HepG2 (cell line): ENCODE data around the gene STRIP1. TPM values are rescaled to one million over a fixed set of nuclear protein-coding genes. Genes with fewer than 3 reads are reported as not detected.

Source experiments
- ATAC-seq: fragments of 200-7000 bp; cut with Tn5 transposase; 3 replicates; pipeline ENCODE4 v1.9.1; 2020; ENCODE audit warnings: mild to moderate bottlenecking, moderate library complexity
- BruUV-seq: library from RNA; stranded (reverse); fragments of 400-500 nt; replicated peaks from 2 replicates; lab custom pipeline; 2021; lab: Mats Ljungman, UMichigan
- CTCF ChIA-PET: fragments of 300-600 bp; formaldehyde crosslinking; extraction: SDS; loops from one replicate; lab custom pipeline; 2021; ENCODE audit warnings: low total read pairs, inconsistent platforms, low intra/inter-chr PET ratio; lab: Yijun Ruan, JAX
- POLR2A ChIA-PET: fragments of 350-600 bp; sonication (Branson Sonifier 250); formaldehyde crosslinking; loops from one replicate; lab custom pipeline; 2020; ENCODE audit warnings: antibody characterized with exemption, inconsistent platforms; lab: Yijun Ruan, JAX
- DNase-seq: peaks from one replicate; pipeline ENCODE4 v3.0.0-alpha.2; 2015; ENCODE audit warnings: low spot score
- FAIRE-seq: peaks from 3 replicates; lab custom pipeline; 2011; peaks lifted over from hg19 to GRCh38; lab: Jason Lieb, UNC
- H2AFZ ChIP-seq: one replicate; pipeline ENCODE4 v1.6.1; 2011; ENCODE audit warnings: low read length, inconsistent platforms
- H3K27ac ChIP-seq: fragments of 300-600 bp; 3 replicates; pipeline ENCODE4 v1.8.0; 2011; ENCODE audit warnings: mixed run types, mild to moderate bottlenecking, mixed read lengths, low read length, inconsistent platforms; ENCODE audit not compliant: insufficient read depth; ENCODE audit errors: extremely low read length
- H3K27me3 ChIP-seq, 2 experiments: fragments of 200-600 bp in 1 of 2; 2 replicates in 1 of 2; 3 replicates in 1 of 2; pipeline versions ENCODE4 v1.6.0 to v1.8.0; 2011; ENCODE audit warnings: low read length in 2 of 2, mild to moderate bottlenecking in 2 of 2, moderate library complexity in 2 of 2, inconsistent platforms in 1 of 2; ENCODE audit not compliant: insufficient read depth in 2 of 2, control insufficient read depth in 1 of 2
- H3K36me3 ChIP-seq, 2 experiments: fragments of 200-600 bp in 1 of 2; replicated peaks in 1 of 2; 2 replicates in 1 of 2; 3 replicates in 1 of 2; pipeline versions ENCODE4 v1.5.1 to v1.8.0; 2011; ENCODE audit warnings: low read length in 2 of 2, inconsistent platforms in 1 of 2; ENCODE audit not compliant: insufficient read depth in 2 of 2, control insufficient read depth in 1 of 2
- H3K4me1 ChIP-seq: 2 replicates; pipeline ENCODE4 v1.5.1; 2012; ENCODE audit warnings: low read length, inconsistent platforms; ENCODE audit not compliant: insufficient read depth
- H3K4me2 ChIP-seq: 2 replicates; pipeline ENCODE4 v1.6.0; 2011; ENCODE audit warnings: low read depth, low read length, inconsistent platforms
- H3K4me3 ChIP-seq, 3 experiments: fragments of 200-600 bp in 1 of 3; sonication (generic), shearing (Covaris generic) in 1 of 3; replicated peaks in 1 of 3; 2 replicates each; pipeline ENCODE4 v1.5.1; 2011 to 2016; ENCODE audit warnings: low read length in 3 of 3, inconsistent platforms in 2 of 3, low read depth in 2 of 3, mild to moderate bottlenecking in 2 of 3, control low read depth in 1 of 3, mixed read lengths in 1 of 3; ENCODE audit not compliant: insufficient read depth in 1 of 3
- H3K79me2 ChIP-seq: one replicate; pipeline ENCODE4 v1.6.1; 2011; ENCODE audit warnings: low read length, inconsistent platforms; ENCODE audit not compliant: insufficient read depth
- H3K9ac ChIP-seq: 2 replicates; pipeline ENCODE4 v1.6.0; 2011; ENCODE audit warnings: mild to moderate bottlenecking, low read depth, low read length, inconsistent platforms; ENCODE audit not compliant: insufficient read depth
- H3K9me3 ChIP-seq: 2 replicates; pipeline ENCODE4 v1.5.1; 2012; ENCODE audit warnings: mild to moderate bottlenecking, low read length
- H4K20me1 ChIP-seq: 2 replicates; pipeline ENCODE4 v1.6.0; 2011; ENCODE audit warnings: inconsistent platforms, mild to moderate bottlenecking, low read length, moderate library complexity; ENCODE audit not compliant: insufficient read depth
- CAMTA2 ChIP-seq: sonication (generic); formaldehyde crosslinking; IDR thresholded peaks from 2 replicates; pipeline ENCODE4 v1.4.0; 2020; ENCODE audit warnings: mild to moderate bottlenecking, missing genetic modification reagents, borderline replicate concordance
- CENPT ChIP-seq: sonication (generic); formaldehyde crosslinking; IDR thresholded peaks from 2 replicates; pipeline ENCODE4 v1.8.0; 2022; ENCODE audit warnings: low read depth, mild to moderate bottlenecking, moderate library complexity, missing genetic modification reagents
- HNRNPUL1 ChIP-seq: fragments of 200-400 bp; formaldehyde crosslinking; IDR thresholded peaks from 2 replicates; pipeline ENCODE4 v1.6.1; 2017; ENCODE audit warnings: low read depth, mild to moderate bottlenecking, low read length, moderate library complexity
- JUNB ChIP-seq: sonication (generic); formaldehyde crosslinking; IDR thresholded peaks from 2 replicates; pipeline ENCODE4 v1.8.0; 2022; ENCODE audit warnings: missing genetic modification reagents, mild to moderate bottlenecking, borderline replicate concordance
- NR2F6 ChIP-seq, 2 experiments: IDR thresholded peaks; 2 replicates each; pipeline ENCODE4 v1.6.1; 2016; ENCODE audit warnings: antibody characterized with exemption in 1 of 2, mild to moderate bottlenecking in 1 of 2
- SNAPC2 ChIP-seq: sonication (generic); formaldehyde crosslinking; IDR thresholded peaks from 2 replicates; pipeline ENCODE4 v1.8.1; 2022; ENCODE audit warnings: mild to moderate bottlenecking, missing genetic modification reagents
- ZBTB38 ChIP-seq: sonication (generic); formaldehyde crosslinking; IDR thresholded peaks from 2 replicates; pipeline ENCODE4 v1.5.1; 2020; ENCODE audit warnings: mild to moderate bottlenecking, missing genetic modification reagents
- ZNF260 ChIP-seq: sonication (generic); formaldehyde crosslinking; IDR thresholded peaks from 2 replicates; pipeline ENCODE4 v1.4.0; 2020; ENCODE audit warnings: missing genetic modification reagents, low read depth, mild to moderate bottlenecking, borderline replicate concordance
- ZNF619 ChIP-seq: sonication (generic); formaldehyde crosslinking; IDR thresholded peaks from 2 replicates; pipeline ENCODE4 v1.4.0; 2020; ENCODE audit warnings: mild to moderate bottlenecking, missing genetic modification reagents
- WGBS: methylation state at CpG from one replicate; pipeline ENCODE4 v1.1.6; 2017; ENCODE audit warnings: low lambda C conversion rate; 5-methylcytosine and 5-hydroxymethylcytosine counted together
- in situ Hi-C: cut with HindIII; loops from 2 replicates; pipeline ENCODE4 v1.10.0; 2017; ENCODE audit warnings: low pct_unique_long_range_greater_than_20kb; ENCODE audit not compliant: extremely low pct_ligation_motif_present
- intact Hi-C: fragments of 100-400 bp; cut with micrococcal nuclease; formaldehyde crosslinking; loops from one replicate; pipeline ENCODE4 v1.10.0; 2022; ENCODE audit not compliant: unreplicated experiment
- polyA plus RNA-seq, 8 experiments: library from polyadenylated mRNA; depleted of rRNA in 3 of 8; stranded (reverse) in 7 of 8; unstranded in 1 of 8; fragments of >200 nt; fragmentation: Illumina TruSeq in 4 of 8; extraction: Trizol in 4 of 8; gene quantifications; 2 replicates each; pipeline versions ENCODE4 v1.2.1 to v1.2.3, GENCODE V29; 2011 to 2016; ENCODE audit warnings: low read depth in 4 of 8, missing spikeins in 1 of 8, mixed read lengths in 1 of 8; ENCODE audit not compliant: insufficient read depth in 1 of 8
- total RNA-seq, 5 experiments: library from RNA; depleted of rRNA; stranded (reverse); fragments of >200 nt; fragmentation: Illumina TruSeq; extraction: Trizol; gene quantifications; 2 replicates each; pipeline ENCODE4 v1.2.3, GENCODE V29; 2016; ENCODE audit warnings: low read depth in 1 of 5
- TF ChIP-seq, protein P1 (sequence below): sonication (generic); formaldehyde crosslinking; IDR thresholded peaks from 2 replicates; pipeline ENCODE4 v1.9.0; 2021; ENCODE audit warnings: missing genetic modification reagents, borderline replicate concordance
- TF ChIP-seq, protein P2 (sequence below): IDR thresholded peaks from 2 replicates; pipeline ENCODE4 v1.6.1; 2016; ENCODE audit warnings: low read depth, control low read depth
- TF ChIP-seq, protein P3 (sequence below): sonication (generic); formaldehyde crosslinking; IDR thresholded peaks from 2 replicates; pipeline ENCODE4 v1.4.0; 2020; ENCODE audit warnings: missing genetic modification reagents, borderline replicate concordance

Gene STRIP1
- total and polyA plus RNA-seq, 2 of the 13 experiments (the other 11 are each of a cell fraction or from before 2014, with no cell fraction given) = 20.9 to 27.9 TPM

DNA sequence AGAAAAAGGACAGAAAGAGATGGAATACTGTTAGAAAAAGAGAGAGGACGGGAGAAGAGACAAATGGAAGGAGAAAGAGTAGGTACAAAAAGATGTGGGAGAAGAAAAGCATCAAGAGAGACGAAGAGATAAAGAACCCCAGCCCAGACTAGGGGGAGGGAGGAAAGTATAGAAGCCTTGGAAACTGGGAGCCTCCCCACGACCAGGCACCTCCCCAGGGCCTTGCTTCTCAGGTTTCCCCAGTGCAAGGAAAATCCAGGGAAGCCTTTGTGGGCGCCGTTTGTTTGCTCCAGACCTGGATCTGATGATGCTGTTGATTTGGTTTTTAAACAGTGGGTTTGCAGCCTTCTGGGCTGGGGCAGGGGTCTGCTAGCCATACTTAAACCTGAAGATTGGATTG is 51.2 kb downstream of the STRIP1 start (continued):
- TF ChIP-seq, protein P1, sequence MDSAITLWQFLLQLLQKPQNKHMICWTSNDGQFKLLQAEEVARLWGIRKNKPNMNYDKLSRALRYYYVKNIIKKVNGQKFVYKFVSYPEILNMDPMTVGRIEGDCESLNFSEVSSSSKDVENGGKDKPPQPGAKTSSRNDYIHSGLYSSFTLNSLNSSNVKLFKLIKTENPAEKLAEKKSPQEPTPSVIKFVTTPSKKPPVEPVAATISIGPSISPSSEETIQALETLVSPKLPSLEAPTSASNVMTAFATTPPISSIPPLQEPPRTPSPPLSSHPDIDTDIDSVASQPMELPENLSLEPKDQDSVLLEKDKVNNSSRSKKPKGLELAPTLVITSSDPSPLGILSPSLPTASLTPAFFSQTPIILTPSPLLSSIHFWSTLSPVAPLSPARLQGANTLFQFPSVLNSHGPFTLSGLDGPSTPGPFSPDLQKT = no peak
- TF ChIP-seq ZBTB38 (no peak), HNRNPUL1 (no peak)
- TF ChIP-seq, protein P2, sequence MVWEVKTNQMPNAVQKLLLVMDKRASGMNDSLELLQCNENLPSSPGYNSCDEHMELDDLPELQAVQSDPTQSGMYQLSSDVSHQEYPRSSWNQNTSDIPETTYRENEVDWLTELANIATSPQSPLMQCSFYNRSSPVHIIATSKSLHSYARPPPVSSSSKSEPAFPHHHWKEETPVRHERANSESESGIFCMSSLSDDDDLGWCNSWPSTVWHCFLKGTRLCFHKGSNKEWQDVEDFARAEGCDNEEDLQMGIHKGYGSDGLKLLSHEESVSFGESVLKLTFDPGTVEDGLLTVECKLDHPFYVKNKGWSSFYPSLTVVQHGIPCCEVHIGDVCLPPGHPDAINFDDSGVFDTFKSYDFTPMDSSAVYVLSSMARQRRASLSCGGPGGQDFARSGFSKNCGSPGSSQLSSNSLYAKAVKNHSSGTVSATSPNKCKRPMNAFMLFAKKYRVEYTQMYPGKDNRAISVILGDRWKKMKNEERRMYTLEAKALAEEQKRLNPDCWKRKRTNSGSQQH (CRISPR knock-in tag) = no peak

DNA sequence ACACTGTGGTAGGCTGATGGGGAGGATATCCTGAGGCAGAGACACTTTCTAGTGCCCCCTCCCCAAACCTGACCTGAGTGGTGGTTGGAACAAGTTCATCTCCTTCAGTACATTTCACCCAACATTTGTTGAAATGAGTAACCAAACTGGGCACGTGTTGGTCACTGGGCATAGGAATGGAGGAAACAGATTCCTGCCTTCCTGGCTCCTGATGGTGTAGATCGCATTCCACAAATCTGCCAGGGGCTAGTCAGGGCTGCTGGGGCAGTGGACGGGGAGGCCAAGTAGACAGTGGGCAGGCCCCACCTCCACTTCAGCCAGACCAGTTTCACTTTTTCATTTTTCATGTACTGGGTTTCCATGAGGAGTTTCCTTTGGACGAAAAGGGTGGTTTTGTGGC is 52.5 kb downstream of the STRIP1 start:
- ChIA-PET CTCF (no interaction called here), POLR2A (no interaction called here)
- Histone ChIP-seq H3K79me2 (no peaks in the 10 kb centered on the region), H2AFZ (no peak overlapping the region), H3K4me3 (no peak overlapping the region), H3K36me3 (no peaks in the 10 kb centered on the region), H3K4me1 (peaks cover 14% of the 10 kb centered on the region; the same call in 1 of the 2 replicates), H3K4me2 (no peak overlapping the region), H3K27ac (no peak overlapping the region), H3K9ac (no peak overlapping the region), H3K27me3 (peaks cover 5 to 59% of the 10 kb centered on the region in 2 experiments; a peak in 3 of 5 replicates), H3K9me3 (no peaks in the 10 kb centered on the region), H4K20me1 (no peaks in the 10 kb centered on the region)
- TF ChIP-seq JUNB (CRISPR knock-in tag) (no peak), CENPT (CRISPR knock-in tag) (no peak), SNAPC2 (no peak), NR2F6 (IDR thresholded peaks at IDR 0.05) (no peak), NR2F6 (CRISPR knock-in tag; IDR thresholded peaks at IDR 0.05) (no peak), CAMTA2 (CRISPR knock-in tag) (no peak), ZNF260 (CRISPR knock-in tag) (no peak), ZNF619 (CRISPR knock-in tag) (no peak)
- TF ChIP-seq, protein P3, sequence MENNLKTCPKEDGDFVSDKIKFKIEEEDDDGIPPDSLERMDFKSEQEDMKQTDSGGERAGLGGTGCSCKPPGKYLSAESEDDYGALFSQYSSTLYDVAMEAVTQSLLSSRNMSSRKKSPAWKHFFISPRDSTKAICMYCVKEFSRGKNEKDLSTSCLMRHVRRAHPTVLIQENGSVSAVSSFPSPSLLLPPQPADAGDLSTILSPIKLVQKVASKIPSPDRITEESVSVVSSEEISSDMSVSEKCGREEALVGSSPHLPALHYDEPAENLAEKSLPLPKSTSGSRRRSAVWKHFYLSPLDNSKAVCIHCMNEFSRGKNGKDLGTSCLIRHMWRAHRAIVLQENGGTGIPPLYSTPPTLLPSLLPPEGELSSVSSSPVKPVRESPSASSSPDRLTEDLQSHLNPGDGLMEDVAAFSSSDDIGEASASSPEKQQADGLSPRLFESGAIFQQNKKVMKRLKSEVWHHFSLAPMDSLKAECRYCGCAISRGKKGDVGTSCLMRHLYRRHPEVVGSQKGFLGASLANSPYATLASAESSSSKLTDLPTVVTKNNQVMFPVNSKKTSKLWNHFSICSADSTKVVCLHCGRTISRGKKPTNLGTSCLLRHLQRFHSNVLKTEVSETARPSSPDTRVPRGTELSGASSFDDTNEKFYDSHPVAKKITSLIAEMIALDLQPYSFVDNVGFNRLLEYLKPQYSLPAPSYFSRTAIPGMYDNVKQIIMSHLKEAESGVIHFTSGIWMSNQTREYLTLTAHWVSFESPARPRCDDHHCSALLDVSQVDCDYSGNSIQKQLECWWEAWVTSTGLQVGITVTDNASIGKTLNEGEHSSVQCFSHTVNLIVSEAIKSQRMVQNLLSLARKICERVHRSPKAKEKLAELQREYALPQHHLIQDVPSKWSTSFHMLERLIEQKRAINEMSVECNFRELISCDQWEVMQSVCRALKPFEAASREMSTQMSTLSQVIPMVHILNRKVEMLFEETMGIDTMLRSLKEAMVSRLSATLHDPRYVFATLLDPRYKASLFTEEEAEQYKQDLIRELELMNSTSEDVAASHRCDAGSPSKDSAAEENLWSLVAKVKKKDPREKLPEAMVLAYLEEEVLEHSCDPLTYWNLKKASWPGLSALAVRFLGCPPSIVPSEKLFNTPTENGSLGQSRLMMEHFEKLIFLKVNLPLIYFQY (CRISPR knock-in tag) = no peak
- intact Hi-C loops (no loop called here), in situ Hi-C loops (no loop called here)
- no peak for ATAC-seq
- FAIRE-seq = no peak
- DNase-seq = no peak
- 28% methylated on average over 4 of the region's 4 CpGs for WGBS
- no TSS peak for BruUV-seq
